Subcutaneous adipose tissue (tissue), 4 donors: Measurements from ENCODE around the gene IL20. TPM values are rescaled to one million over a fixed set of nuclear protein-coding genes. Genes with fewer than 3 reads are reported as not detected.

Experiments used
- CTCF ChIP-seq: fragments of 450-650 bp; IDR thresholded peaks from one replicate; pipeline ENCODE4 v1.5.1; 2016; ENCODE audit warnings: low read depth, mild to moderate bottlenecking, control low read depth, antibody characterized with exemption, moderate library complexity
- total RNA-seq, 4 donors: library from RNA; depleted of rRNA; stranded (reverse); fragments of >200 nt; gene quantifications; one replicate each; pipeline ENCODE4 v1.1.0, GENCODE V29; 2016

Gene IL20
- total RNA-seq, 4 donors from 2014 or later = not detected

- TF ChIP-seq CTCF = no peak
Observed at GRCh38 chr1:206909883-206910318, 44.5 kb downstream of the IL20 start.

GRCh38 chr1:206911064-206911663, 45.7 kb downstream of the IL20 start:
- TF ChIP-seq CTCF = no peak

- no peak for TF ChIP-seq CTCF
Observed at GRCh38 chr1:206912445-206913095, 47.1 kb downstream of the IL20 start.

GRCh38 chr1:206913766-206914537, 48.5 kb downstream of the IL20 start:
- TF ChIP-seq CTCF = no peak

GRCh38 chr1:206915030-206915735, 49.8 kb downstream of the IL20 start:
- TF ChIP-seq CTCF = no peak

GRCh38 chr1:206916000-206916709, 50.7 kb downstream of the IL20 start:
- TF ChIP-seq CTCF = no peak
